Superior temporal gyrus (tissue), 1 donor: Measurements from ENCODE around the gene BTBD6.

ENCODE experiments used
- DNase-seq: peaks from one replicate; pipeline ENCODE4 v3.0.0-alpha.2; 2016; ENCODE audit errors: extremely low spot score

BTBD6 gene

GRCh38 chr14:105229099-105229655, 19.2 kb upstream of the BTBD6 start:
- no peak for DNase-seq

DNA sequence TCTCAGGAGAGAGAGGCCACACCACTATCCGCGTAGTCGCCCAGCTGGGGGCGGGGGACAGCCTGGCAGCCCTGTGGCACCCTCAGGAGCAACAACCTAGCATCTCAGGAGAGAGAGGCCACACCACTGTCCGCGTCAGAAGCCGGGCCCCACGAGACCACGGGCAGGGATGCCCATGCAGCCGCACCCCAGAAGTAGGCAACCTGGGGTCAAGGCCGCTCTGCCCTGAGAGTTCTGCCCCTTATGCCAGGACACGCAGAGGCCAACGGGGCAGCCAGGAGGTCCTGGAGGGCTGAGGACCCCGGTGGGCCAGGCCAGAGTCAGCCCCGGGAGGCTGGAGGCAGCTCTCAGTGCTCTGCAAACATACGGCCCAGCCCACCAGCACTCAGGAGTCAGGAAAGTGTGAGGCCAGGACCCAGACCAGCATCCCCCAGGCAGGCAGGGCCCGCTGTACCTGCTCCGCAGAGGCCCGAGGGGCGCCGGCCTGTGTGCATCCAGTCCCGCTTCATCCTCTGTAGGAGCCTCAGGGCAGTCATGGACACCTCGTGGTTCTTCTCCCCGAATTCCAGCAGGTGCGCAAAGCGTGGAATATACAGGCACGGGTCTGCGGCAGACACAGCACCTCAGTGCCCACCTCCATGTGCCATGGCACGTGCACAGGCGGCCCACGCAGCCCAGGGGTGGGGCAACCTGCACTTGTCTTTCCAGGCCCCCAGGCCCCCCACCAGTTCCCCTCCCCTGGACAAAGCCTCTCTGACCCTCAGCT, 7.3 kb upstream of the BTBD6 start:
- DNase-seq, result no peak

GRCh38 chr14:105241641-105242040, 6.7 kb upstream of the BTBD6 start:
- no peak for DNase-seq

- DNase-seq, result no peak
Observed at GRCh38 chr14:105244334-105244733, 4.0 kb upstream of the BTBD6 start.

- DNase-seq, result no peak
Observed at GRCh38 chr14:105247026-105247425, 1.3 kb upstream of the BTBD6 start.

- DNase-seq, result no peak
Observed at GRCh38 chr14:105247715-105248367, 492 bp upstream of the BTBD6 start.

- no peak for DNase-seq
Observed at GRCh38 chr14:105249182-105250007, 1.1 kb downstream of the BTBD6 start.

- DNase-seq, result no peak
Observed at GRCh38 chr14:105250008-105250366, 1.7 kb downstream of the BTBD6 start.

GRCh38 chr14:105250986-105251385, 2.7 kb downstream of the BTBD6 start:
- no peak for DNase-seq

- DNase-seq, result no peak
Observed at GRCh38 chr14:105251920-105252319, 3.6 kb downstream of the BTBD6 start.

- DNase-seq, result no peak
Observed at GRCh38 chr14:105252552-105253328, 4.4 kb downstream of the BTBD6 start.

DNA sequence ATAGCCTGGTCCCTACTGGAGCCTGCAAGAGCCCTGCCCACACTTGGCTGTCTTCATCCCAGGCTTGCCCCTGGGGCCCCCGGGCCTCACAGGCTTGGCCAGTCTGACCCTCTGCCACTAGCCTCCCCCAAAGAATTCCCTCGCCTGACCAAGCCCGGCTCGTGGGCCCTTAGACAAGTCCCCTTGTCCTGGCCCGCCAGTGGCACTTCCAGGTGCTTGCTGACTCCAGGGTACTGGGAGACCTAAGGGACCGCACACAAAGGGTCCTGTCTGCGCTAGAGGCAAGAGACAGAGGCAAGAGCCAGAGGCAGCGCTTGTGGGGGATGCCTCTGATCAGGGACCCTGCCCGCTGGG, 5.0 kb downstream of the BTBD6 start:
- no peak for DNase-seq

DNA sequence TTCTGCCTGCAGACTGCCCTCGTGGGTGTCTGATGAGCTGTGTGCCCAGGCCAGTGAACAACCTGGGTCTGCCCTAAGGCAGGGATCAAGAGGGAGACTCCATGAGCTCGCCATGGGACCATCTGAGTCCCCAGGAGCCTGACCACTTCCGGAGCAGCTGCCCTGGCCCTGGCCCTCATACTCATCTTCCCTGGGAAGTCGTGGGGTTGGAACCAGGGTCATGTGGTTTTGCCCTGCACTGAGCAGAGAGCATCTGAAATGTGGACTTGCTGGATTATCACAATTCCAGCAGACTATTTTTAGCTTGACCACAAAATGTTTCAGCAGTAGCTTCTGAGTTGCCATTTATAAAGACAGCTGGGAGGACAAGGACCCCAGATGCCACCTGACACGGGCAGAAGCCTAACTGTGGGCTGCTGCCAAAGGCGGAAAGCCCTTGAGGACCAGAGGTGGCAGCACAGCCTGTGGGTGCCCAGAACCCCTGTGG, 6.7 kb downstream of the BTBD6 start:
- no peak for DNase-seq

DNA sequence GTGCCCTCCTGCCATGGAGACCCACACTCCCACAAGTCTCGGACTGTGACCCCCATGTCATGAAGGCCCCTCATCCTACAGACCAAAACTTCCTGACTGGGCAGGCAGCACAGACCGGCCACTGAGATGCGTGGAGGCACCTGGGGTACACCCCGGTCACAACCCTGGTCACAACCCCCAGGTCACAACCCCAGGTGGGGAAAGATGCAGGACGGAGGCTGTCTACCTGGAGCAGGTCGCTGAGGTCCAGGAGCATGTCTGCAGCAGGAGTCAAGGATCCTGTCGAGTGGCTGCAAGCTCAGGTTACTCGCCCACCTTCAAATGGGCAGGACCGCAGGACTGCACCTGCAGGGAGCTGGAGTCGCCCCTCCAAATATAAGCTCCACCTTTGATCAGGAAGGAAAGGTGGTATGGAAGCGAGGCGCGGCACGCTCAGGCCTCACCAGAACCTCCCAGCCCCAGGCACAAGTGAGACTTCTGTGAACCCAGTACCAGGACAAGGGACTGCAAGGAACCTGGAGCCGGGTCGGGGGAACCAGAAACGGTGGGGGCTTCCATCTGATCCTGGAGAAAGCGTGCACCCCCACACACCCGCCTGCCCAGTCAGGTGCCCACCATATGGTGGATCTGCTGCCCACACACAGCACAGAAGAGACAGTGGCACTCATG, 8.1 kb downstream of the BTBD6 start:
- no peak for DNase-seq

DNA sequence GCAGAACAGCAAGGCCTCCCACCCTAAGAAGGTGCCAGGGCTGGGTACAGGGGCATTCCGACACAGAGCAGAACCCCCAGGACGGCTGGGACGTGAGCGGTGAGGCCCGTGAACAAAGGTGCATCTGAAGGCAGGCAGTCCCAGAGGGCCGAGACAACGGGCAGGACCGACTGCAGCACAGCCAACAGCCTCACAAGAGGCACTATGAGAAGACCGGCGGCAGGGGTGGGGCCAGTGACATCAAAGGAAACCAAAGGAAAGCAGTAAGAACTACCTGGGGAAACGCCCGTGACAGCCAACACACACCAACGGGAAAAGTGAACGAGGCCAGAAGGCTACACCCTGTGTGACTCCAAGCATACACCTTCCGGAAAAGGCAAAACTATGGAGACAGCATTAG, 9.1 kb downstream of the BTBD6 start:
- DNase-seq, result no peak

- DNase-seq, result no peak
Observed at GRCh38 chr14:105258846-105259245, 10.5 kb downstream of the BTBD6 start.

- no peak for DNase-seq
Observed at GRCh38 chr14:105260959-105261358, 12.6 kb downstream of the BTBD6 start.

GRCh38 chr14:105261781-105262180, 13.4 kb downstream of the BTBD6 start:
- DNase-seq, result no peak

DNA sequence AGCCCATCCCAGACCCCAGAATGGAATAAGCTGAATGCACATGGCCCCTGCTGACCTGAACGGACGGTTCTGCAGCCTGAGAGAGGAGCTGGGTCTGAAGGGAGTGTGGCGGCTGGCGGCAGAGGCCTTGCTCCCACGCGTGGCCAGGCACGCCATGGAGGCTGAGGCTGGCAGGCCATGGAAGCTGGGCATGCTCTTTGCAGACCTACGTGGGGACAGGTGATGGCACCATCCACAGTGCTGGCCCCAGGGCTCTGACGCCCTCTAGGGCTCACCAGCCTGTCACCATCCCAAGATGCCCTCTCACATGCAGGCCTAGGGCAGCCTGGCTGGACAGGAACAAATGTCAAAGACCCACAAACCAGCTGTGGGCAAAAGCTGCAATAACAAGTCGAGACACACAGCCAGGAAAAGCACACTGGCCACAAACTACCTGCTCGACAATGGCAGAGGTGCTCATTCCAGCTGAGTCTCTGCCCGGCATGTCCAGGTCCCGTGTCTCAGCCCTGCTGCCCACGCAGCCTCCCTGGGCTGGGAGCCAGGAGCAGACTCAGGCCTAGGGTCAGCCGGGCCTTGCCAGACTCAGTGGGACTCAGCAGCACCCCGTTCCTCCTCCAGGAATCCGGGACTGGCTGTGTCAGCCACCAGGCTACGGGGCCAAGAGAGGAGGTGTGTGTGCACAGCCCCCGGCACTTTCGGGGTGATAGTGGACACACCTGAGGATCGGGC, 19.7 kb downstream of the BTBD6 start:
- no peak for DNase-seq

DNA sequence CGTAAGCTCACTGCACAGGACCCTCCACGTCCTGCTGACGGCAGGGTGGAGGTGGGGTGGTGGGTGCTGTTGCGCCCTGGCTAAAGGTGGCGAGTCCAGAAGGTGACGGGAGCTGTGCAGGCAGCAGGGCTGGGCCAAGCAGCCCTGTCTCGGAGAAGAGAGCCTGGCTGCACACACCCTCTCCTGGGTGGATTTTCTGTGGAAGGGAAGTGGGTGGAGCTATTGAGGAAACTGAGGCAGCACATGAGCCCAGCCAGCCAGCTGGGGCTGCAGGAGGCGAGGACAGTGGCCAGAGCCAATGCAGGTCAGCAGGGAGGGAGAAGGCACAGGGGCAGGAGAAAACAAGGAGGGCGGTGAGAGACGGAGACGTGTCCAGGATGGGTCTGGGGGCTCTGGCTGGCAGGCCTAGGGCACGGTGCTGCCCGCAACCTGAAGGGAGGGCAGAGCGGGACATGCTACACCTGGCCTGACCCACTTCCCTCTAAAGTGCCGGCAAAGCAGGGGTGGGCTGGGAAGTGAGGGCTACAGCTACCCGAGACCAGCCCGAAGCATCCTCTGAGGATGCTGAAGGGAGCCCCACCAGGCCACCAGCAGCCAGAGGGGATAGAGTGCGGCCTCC, 20.5 kb downstream of the BTBD6 start:
- DNase-seq, result no peak
